HEK293 (cell line): ENCODE measurements around the gene ZSCAN10.

Experiments used
- CTCF ChIA-PET: fragments of 350-600 bp; formaldehyde crosslinking; extraction: SDS; loops from one replicate; lab custom pipeline; 2021; ENCODE audit warnings: antibody characterized with exemption; lab: Yijun Ruan, JAX
- POLR2A ChIA-PET: fragments of 300-600 bp; formaldehyde crosslinking; extraction: SDS; loops from one replicate; lab custom pipeline; 2020; ENCODE audit warnings: antibody characterized with exemption, inconsistent platforms; lab: Yijun Ruan, JAX
- H3K27ac ChIP-seq: fragments of 200-500 bp; sonication (Bioruptor generic); 2 replicates; pipeline ENCODE4 v1.5.1; 2014; ENCODE audit warnings: low read depth, low read length, control low read depth, inconsistent platforms; ENCODE audit errors: extremely low read depth
- H3K36me3 ChIP-seq, 2 experiments: fragments of 200-500 bp in 1 of 2; sonication (Bioruptor generic) in 1 of 2; 1 replicate in 1 of 2; 2 replicates in 1 of 2; pipeline ENCODE4 v1.5.1; 2014 to 2017; ENCODE audit warnings: inconsistent platforms in 2 of 2, low read length in 2 of 2; ENCODE audit not compliant: control insufficient read depth in 2 of 2, insufficient read depth in 1 of 2
- H3K4me1 ChIP-seq: fragments of 200-500 bp; sonication (Bioruptor generic); 2 replicates; pipeline ENCODE4 v1.5.1; 2014; ENCODE audit warnings: mild to moderate bottlenecking, low read length, inconsistent platforms; ENCODE audit not compliant: control insufficient read depth, insufficient read depth
- H3K4me3 ChIP-seq: 2 replicates; pipeline ENCODE4 v1.5.1; 2011; ENCODE audit warnings: low read depth, mild to moderate bottlenecking, control low read depth, low read length, moderate library complexity
- H3K9me3 ChIP-seq: fragments of 200-500 bp; sonication (Bioruptor generic); 2 replicates; pipeline ENCODE4 v1.5.1; 2014; ENCODE audit warnings: low read depth, low read length, inconsistent platforms; ENCODE audit not compliant: control insufficient read depth, insufficient read depth
- EGR2 ChIP-seq: fragments of 450-650 bp; formaldehyde crosslinking; IDR thresholded peaks from 2 replicates; pipeline ENCODE4 v1.5.1; 2016; ENCODE audit warnings: low read depth, missing biosample characterization, missing genetic modification characterization
- FEZF1 ChIP-seq: fragments of 450-650 bp; formaldehyde crosslinking; IDR thresholded peaks from 2 replicates; pipeline ENCODE4 v1.5.1; 2016; ENCODE audit warnings: missing biosample characterization, missing genetic modification characterization
- ZBTB8A ChIP-seq: fragments of 450-650 bp; formaldehyde crosslinking; IDR thresholded peaks from 2 replicates; pipeline ENCODE4 v1.5.1; 2016; ENCODE audit warnings: missing biosample characterization, missing genetic modification characterization
- ZNF140 ChIP-seq: fragments of 450-650 bp; formaldehyde crosslinking; IDR thresholded peaks from 2 replicates; pipeline ENCODE4 v1.5.1; 2016; ENCODE audit warnings: missing biosample characterization, missing genetic modification characterization
- ZNF223 ChIP-seq: fragments of 450-650 bp; formaldehyde crosslinking; IDR thresholded peaks from 2 replicates; pipeline ENCODE4 v1.5.1; 2016; ENCODE audit warnings: missing biosample characterization, missing genetic modification characterization
- ZNF266 ChIP-seq: fragments of 450-650 bp; formaldehyde crosslinking; IDR thresholded peaks from 2 replicates; pipeline ENCODE4 v1.5.1; 2016; ENCODE audit warnings: missing biosample characterization, missing genetic modification characterization, low read depth
- ZNF341 ChIP-seq: fragments of 450-650 bp; formaldehyde crosslinking; IDR thresholded peaks from 2 replicates; pipeline ENCODE4; 2016; ENCODE audit warnings: low read depth, missing biosample characterization, missing genetic modification characterization
- ZNF354C ChIP-seq: fragments of 450-650 bp; formaldehyde crosslinking; IDR thresholded peaks from 2 replicates; pipeline ENCODE4 v1.5.1; 2016; ENCODE audit warnings: missing biosample characterization, missing genetic modification characterization, low read depth, borderline replicate concordance
- ZNF600 ChIP-seq: fragments of 450-650 bp; formaldehyde crosslinking; IDR thresholded peaks from 2 replicates; pipeline ENCODE4 v1.5.1; 2016; ENCODE audit warnings: missing biosample characterization, missing genetic modification characterization
- ZNF707 ChIP-seq: fragments of 450-650 bp; formaldehyde crosslinking; IDR thresholded peaks from 2 replicates; pipeline ENCODE4 v1.5.1; 2016; ENCODE audit warnings: missing biosample characterization, missing genetic modification characterization
- ZNF776 ChIP-seq: fragments of 450-650 bp; formaldehyde crosslinking; IDR thresholded peaks from 2 replicates; pipeline ENCODE4 v1.5.0; 2017; ENCODE audit warnings: missing biosample characterization, missing genetic modification characterization, borderline replicate concordance
- TF ChIP-seq, protein P1 (sequence below): fragments of 450-650 bp; formaldehyde crosslinking; IDR thresholded peaks from 2 replicates; pipeline ENCODE4 v1.5.1; 2016; ENCODE audit warnings: missing biosample characterization, missing genetic modification characterization
- TF ChIP-seq, protein P2 (sequence below): fragments of 450-650 bp; formaldehyde crosslinking; IDR thresholded peaks from 2 replicates; pipeline ENCODE4 v1.5.1; 2016; ENCODE audit warnings: missing biosample characterization, missing genetic modification characterization
- TF ChIP-seq, protein P3 (sequence below): fragments of 450-650 bp; formaldehyde crosslinking; IDR thresholded peaks from 2 replicates; pipeline ENCODE4 v1.5.1; 2017; ENCODE audit warnings: missing biosample characterization, missing genetic modification characterization
- TF ChIP-seq, protein P4 (sequence below): fragments of 450-650 bp; formaldehyde crosslinking; IDR thresholded peaks from 2 replicates; pipeline ENCODE4 v1.5.0; 2017; ENCODE audit warnings: missing biosample characterization, missing genetic modification characterization, borderline replicate concordance
- TF ChIP-seq, protein P5 (sequence below): fragments of 450-650 bp; formaldehyde crosslinking; IDR thresholded peaks from 2 replicates; pipeline ENCODE4 v1.5.1; 2016; ENCODE audit warnings: missing biosample characterization, missing genetic modification characterization, low read depth
- TF ChIP-seq, protein P6 (sequence below): sonication (generic); formaldehyde crosslinking; IDR thresholded peaks from 2 replicates; pipeline ENCODE4 v1.8.1; 2022; ENCODE audit warnings: mild to moderate bottlenecking, moderate library complexity, missing genetic modification reagents
- TF ChIP-seq, protein P7 (sequence below): fragments of 450-650 bp; formaldehyde crosslinking; IDR thresholded peaks from 2 replicates; pipeline ENCODE4 v1.5.1; 2017; ENCODE audit warnings: missing biosample characterization, missing genetic modification characterization

The ZSCAN10 gene

DNA sequence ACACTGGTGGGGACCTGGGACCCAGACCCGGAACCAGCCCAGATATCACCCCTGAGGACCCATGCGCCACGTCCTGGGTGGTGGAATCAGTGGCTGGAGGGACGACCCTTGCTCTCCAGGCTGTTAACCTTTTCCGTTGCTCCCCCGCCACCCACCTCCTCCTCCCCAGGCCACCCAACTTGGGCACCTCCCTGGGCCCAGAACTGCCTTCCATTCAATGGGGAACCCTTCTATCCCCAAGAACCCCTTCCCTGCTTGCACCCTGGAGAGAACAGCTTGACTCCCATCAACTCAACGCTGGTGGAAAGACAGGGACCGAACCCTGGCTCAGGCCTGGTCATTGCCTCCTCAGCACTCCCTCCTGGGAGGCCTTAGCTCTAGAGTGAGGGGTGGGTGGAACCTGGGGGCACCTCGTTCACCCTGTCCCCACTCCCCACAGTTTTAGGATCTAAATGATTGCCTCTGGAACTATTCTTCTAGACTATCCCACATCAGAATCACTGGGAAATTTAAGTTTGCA, 39.3 kb downstream of the ZSCAN10 start (continued):
- TF ChIP-seq, protein P1, sequence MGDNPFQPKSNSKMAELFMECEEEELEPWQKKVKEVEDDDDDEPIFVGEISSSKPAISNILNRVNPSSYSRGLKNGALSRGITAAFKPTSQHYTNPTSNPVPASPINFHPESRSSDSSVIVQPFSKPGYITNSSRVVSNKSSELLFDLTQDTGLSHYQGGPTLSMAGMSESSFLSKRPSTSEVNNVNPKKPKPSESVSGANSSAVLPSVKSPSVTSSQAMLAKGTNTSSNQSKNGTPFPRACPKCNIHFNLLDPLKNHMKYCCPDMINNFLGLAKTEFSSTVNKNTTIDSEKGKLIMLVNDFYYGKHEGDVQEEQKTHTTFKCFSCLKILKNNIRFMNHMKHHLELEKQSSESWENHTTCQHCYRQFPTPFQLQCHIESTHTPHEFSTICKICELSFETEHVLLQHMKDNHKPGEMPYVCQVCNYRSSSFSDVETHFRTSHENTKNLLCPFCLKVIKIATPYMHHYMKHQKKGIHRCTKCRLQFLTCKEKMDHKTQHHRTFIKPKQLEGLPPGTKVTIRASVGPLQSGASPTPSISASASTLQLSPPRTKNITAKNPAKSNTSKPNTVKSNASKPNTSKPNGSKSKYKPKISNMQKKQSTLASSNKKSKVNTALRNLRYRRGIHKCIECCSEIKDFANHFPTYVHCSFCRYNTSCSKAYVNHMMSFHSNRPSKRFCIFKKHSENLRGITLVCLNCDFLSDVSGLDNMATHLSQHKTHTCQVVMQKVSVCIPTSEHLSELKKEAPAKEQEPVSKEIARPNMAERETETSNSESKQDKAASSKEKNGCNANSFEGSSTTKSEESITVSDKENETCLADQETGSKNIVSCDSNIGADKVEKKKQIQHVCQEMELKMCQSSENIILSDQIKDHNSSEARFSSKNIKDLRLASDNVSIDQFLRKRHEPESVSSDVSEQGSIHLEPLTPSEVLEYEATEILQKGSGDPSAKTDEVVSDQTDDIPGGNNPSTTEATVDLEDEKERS, result no peak
- TF ChIP-seq ZNF223 (tag by site-specific recombination) (no peak), ZNF140 (tag by site-specific recombination) (no peak), EGR2 (tag by site-specific recombination) (0 out of 2 replicates have a peak, but pooled peaks have one; percentile 19), ZNF354C (tag by site-specific recombination) (no peak)
- TF ChIP-seq, protein P2, sequence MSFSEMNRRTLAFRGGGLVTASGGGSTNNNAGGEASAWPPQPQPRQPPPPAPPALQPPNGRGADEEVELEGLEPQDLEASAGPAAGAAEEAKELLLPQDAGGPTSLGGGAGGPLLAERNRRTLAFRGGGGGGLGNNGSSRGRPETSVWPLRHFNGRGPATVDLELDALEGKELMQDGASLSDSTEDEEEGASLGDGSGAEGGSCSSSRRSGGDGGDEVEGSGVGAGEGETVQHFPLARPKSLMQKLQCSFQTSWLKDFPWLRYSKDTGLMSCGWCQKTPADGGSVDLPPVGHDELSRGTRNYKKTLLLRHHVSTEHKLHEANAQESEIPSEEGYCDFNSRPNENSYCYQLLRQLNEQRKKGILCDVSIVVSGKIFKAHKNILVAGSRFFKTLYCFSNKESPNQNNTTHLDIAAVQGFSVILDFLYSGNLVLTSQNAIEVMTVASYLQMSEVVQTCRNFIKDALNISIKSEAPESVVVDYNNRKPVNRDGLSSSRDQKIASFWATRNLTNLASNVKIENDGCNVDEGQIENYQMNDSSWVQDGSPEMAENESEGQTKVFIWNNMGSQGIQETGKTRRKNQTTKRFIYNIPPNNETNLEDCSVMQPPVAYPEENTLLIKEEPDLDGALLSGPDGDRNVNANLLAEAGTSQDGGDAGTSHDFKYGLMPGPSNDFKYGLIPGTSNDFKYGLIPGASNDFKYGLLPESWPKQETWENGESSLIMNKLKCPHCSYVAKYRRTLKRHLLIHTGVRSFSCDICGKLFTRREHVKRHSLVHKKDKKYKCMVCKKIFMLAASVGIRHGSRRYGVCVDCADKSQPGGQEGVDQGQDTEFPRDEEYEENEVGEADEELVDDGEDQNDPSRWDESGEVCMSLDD (tag by site-specific recombination), result no peak
- TF ChIP-seq, protein P3, sequence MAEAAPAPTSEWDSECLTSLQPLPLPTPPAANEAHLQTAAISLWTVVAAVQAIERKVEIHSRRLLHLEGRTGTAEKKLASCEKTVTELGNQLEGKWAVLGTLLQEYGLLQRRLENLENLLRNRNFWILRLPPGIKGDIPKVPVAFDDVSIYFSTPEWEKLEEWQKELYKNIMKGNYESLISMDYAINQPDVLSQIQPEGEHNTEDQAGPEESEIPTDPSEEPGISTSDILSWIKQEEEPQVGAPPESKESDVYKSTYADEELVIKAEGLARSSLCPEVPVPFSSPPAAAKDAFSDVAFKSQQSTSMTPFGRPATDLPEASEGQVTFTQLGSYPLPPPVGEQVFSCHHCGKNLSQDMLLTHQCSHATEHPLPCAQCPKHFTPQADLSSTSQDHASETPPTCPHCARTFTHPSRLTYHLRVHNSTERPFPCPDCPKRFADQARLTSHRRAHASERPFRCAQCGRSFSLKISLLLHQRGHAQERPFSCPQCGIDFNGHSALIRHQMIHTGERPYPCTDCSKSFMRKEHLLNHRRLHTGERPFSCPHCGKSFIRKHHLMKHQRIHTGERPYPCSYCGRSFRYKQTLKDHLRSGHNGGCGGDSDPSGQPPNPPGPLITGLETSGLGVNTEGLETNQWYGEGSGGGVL (tag by site-specific recombination), result no peak

DNA sequence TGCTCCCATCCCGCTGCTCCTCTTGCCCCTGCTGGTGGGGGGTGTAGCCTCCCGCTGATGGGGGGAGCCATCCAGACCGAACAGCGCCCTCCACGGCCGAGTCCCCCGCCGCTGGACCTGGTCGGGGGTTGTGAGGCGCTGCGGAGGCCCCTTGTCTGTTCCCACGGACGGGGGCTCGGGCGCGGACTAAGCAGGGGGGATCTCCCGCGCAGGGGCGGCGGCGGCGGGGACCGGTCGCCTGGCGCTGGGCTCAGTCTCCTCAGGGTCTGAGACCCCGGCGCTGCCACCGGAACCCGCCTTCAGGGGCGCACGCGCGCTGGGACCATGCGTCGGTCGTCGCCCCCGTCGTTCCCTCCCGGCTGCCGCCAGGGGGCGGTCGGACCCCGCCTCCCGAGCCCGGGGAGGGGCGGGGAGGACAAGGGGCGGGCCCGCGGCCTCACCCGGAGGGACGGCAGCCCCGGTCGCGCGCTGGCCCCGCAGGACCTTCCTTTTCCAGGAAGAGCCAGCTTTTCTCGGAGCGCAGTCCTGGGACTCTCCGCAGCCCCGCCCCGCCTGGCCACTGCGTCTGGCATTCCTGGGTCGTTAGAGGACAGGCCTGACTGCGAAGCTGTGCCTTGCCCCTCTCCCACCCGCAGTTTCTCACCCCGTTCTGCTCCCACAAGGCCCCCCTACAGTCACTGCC, 39.9 kb downstream of the ZSCAN10 start:
- peak overlapping the region; percentile 87 for H3K4me3 ChIP-seq
- H3K36me3 ChIP-seq, result peaks cover 0 to 17% of the 10 kb centered on the region in 2 experiments; a peak in 2 of 3 replicates
- ChIA-PET POLR2A (interaction anchor here (0.6 to 1.9 kb wide), 13 partner anchors 9 to 113 kb away, joined by 3 to 17 read pairs (median 4); partner anchors contain the start of genes ZNF213 and ZSCAN10), CTCF (interaction anchor here (0.6 to 5.3 kb wide), 38 partner anchors 9 to 1343 kb away, joined by 3 to 54 read pairs (median 4); partner anchors contain the start of genes OR1F1, ZNF205 and ZSCAN10)
- H3K4me1 ChIP-seq, result peaks cover 3% of the 10 kb centered on the region
- H3K9me3 ChIP-seq, result no peaks in the 10 kb centered on the region
- peak overlapping the region; percentile 77; the same call in 1 of the 2 replicates for H3K27ac ChIP-seq
- TF ChIP-seq ZBTB8A (peak; percentile 82), ZNF600 (tag by site-specific recombination) (no peak), FEZF1 (tag by site-specific recombination) (no peak), ZNF341 (tag by site-specific recombination) (peak; percentile 84), ZNF707 (no peak), ZNF266 (no peak), ZNF776 (tag by site-specific recombination) (no peak)
- TF ChIP-seq, protein P4, sequence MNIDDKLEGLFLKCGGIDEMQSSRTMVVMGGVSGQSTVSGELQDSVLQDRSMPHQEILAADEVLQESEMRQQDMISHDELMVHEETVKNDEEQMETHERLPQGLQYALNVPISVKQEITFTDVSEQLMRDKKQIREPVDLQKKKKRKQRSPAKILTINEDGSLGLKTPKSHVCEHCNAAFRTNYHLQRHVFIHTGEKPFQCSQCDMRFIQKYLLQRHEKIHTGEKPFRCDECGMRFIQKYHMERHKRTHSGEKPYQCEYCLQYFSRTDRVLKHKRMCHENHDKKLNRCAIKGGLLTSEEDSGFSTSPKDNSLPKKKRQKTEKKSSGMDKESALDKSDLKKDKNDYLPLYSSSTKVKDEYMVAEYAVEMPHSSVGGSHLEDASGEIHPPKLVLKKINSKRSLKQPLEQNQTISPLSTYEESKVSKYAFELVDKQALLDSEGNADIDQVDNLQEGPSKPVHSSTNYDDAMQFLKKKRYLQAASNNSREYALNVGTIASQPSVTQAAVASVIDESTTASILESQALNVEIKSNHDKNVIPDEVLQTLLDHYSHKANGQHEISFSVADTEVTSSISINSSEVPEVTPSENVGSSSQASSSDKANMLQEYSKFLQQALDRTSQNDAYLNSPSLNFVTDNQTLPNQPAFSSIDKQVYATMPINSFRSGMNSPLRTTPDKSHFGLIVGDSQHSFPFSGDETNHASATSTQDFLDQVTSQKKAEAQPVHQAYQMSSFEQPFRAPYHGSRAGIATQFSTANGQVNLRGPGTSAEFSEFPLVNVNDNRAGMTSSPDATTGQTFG (tag by site-specific recombination), result no peak
- TF ChIP-seq, protein P5, sequence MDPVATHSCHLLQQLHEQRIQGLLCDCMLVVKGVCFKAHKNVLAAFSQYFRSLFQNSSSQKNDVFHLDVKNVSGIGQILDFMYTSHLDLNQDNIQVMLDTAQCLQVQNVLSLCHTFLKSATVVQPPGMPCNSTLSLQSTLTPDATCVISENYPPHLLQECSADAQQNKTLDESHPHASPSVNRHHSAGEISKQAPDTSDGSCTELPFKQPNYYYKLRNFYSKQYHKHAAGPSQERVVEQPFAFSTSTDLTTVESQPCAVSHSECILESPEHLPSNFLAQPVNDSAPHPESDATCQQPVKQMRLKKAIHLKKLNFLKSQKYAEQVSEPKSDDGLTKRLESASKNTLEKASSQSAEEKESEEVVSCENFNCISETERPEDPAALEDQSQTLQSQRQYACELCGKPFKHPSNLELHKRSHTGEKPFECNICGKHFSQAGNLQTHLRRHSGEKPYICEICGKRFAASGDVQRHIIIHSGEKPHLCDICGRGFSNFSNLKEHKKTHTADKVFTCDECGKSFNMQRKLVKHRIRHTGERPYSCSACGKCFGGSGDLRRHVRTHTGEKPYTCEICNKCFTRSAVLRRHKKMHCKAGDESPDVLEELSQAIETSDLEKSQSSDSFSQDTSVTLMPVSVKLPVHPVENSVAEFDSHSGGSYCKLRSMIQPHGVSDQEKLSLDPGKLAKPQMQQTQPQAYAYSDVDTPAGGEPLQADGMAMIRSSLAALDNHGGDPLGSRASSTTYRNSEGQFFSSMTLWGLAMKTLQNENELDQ (tag by site-specific recombination), result no peak
- TF ChIP-seq, protein P6, sequence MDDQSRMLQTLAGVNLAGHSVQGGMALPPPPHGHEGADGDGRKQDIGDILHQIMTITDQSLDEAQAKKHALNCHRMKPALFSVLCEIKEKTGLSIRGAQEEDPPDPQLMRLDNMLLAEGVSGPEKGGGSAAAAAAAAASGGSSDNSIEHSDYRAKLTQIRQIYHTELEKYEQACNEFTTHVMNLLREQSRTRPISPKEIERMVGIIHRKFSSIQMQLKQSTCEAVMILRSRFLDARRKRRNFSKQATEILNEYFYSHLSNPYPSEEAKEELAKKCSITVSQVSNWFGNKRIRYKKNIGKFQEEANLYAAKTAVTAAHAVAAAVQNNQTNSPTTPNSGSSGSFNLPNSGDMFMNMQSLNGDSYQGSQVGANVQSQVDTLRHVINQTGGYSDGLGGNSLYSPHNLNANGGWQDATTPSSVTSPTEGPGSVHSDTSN (CRISPR knock-in tag), result 0 out of 2 replicates have a peak, but pooled peaks have one; percentile 71
- TF ChIP-seq, protein P7, sequence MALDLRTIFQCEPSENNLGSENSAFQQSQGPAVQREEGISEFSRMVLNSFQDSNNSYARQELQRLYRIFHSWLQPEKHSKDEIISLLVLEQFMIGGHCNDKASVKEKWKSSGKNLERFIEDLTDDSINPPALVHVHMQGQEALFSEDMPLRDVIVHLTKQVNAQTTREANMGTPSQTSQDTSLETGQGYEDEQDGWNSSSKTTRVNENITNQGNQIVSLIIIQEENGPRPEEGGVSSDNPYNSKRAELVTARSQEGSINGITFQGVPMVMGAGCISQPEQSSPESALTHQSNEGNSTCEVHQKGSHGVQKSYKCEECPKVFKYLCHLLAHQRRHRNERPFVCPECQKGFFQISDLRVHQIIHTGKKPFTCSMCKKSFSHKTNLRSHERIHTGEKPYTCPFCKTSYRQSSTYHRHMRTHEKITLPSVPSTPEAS (tag by site-specific recombination), result no peak
